Measurements from ENCODE around the gene P2RY2. TPM values are rescaled to one million over a fixed set of nuclear protein-coding genes. Genes with fewer than 3 reads are reported as not detected.
"Not testable (repeated sequence)": the region's sequence is repeated elsewhere in the genome, so short reads cannot be mapped to it uniquely, and the experiment has no call there.

P2RY2 gene
- total and polyA plus RNA-seq, 2 of the 8 experiments (the other 6 are each of a cell fraction or from before 2014, with no cell fraction given), result 1.0 to 1.5 TPM

DNA sequence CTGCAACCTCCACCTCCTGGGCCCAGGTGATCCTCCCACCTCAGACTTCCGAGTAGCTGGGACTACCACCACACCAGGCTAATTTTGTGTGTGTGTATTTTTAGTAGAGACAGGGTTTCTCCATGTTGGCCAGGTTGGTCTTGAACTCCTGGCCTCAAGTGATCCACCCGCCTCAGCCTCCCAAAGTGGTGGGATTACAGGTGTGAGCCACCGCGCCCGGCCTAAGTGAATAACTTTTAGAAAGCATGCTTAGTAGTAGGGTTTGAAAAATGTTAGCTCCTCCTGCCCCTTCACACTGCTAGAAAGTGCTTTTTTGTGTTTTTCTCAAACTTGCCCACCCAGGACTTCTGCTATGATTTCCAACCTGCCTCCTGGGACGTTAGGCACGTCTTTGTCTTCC lies 14.4 kb downstream of the P2RY2 start:
- H2BK15ac ChIP-seq (ENCODE audit: low read length); H2BK20ac ChIP-seq (ENCODE audit: low read length); H2BK120ac ChIP-seq (replicated peaks; ENCODE audit: low read depth, low read length); H3K4me2 ChIP-seq (ENCODE audit: insufficient read depth in 1 of 2, low read depth in 2 of 2, low read length in 2 of 2); H2BK12ac ChIP-seq (ENCODE audit: low read depth, low read length); H3K9ac ChIP-seq (replicated peaks in 1 of 4; ENCODE audit: extremely low read depth in 1 of 4, low read depth in 3 of 4, low read length in 3 of 4); H3K14ac ChIP-seq (ENCODE audit: insufficient read length); H4K5ac ChIP-seq (ENCODE audit: insufficient read length, low read depth, low read length); H3K27ac ChIP-seq (ENCODE audit: low read depth, low read length); H4K91ac ChIP-seq (replicated peaks; ENCODE audit: insufficient read length, low read length); DNase-seq (ENCODE audit: low read depth in 1 of 2, low spot score in 2 of 2); H3K36me3 ChIP-seq (ENCODE audit: control insufficient read depth in 2 of 4, insufficient read depth in 4 of 4, low read length in 3 of 4); H3K23me2 ChIP-seq (ENCODE audit: low read depth, low read length); H3K4ac ChIP-seq (replicated peaks; ENCODE audit: insufficient read length, low read depth, low read length); H3K4me3 ChIP-seq (ENCODE audit: extremely low read depth in 1 of 4, insufficient read depth in 2 of 4, low read depth in 3 of 4, low read length in 4 of 4); H3K23ac ChIP-seq (ENCODE audit: insufficient read length); H3K9me3 ChIP-seq (ENCODE audit: insufficient read depth in 2 of 2, low read depth in 1 of 2, low read length in 1 of 2); H3K18ac ChIP-seq (ENCODE audit: extremely low read depth, low read length); H2AFZ ChIP-seq (ENCODE audit: low read length); H3K79me1 ChIP-seq (ENCODE audit: low read depth, low read length); H3K27me3 ChIP-seq (replicated peaks in 1 of 4; ENCODE audit: control insufficient read depth in 3 of 4, extremely low read depth in 1 of 4, insufficient read depth in 3 of 4, low read length in 3 of 4); H2AK5ac ChIP-seq (ENCODE audit: low read depth, low read length); H4K20me1 ChIP-seq (replicated peaks in 1 of 2; ENCODE audit: control insufficient read depth in 1 of 2, insufficient read depth in 2 of 2, low read length in 2 of 2); FAIRE-seq; H4K8ac ChIP-seq (ENCODE audit: extremely low read depth, insufficient read depth, low read length); POLR2A ChIA-PET (ENCODE audit: partially characterized antibody); H3K56ac ChIP-seq (replicated peaks; ENCODE audit: insufficient read length, low read depth, low read length); H2BK5ac ChIP-seq (ENCODE audit: low read depth, low read length); H3K79me2 ChIP-seq (ENCODE audit: control insufficient read depth in 1 of 2, insufficient read depth in 2 of 2, low read length in 2 of 2): not testable (repeated sequence)
- peaks cover 3 to 13% (median 11%) of the 10 kb centered on the region in 4 experiments for H3K4me1 ChIP-seq (replicated peaks in 1 of 4; ENCODE audit: control insufficient read depth in 3 of 4, insufficient read depth in 4 of 4, low read length in 3 of 4)
- CTCF ChIA-PET (ENCODE audit: partially characterized antibody), result interaction anchor here (1.2 to 21.6 kb wide), 7 partner anchors 11 to 403 kb away, joined by 3 to 451 read pairs (median 8); no protein-coding TSS in a partner anchor
- 88% methylated on average over 7 of the region's 7 CpGs; no CpG with 5 or more reads in 1 of the 2 experiments for WGBS, 2 experiments (ENCODE audit: extremely low coverage in 1 of 2, insufficient coverage in 1 of 2, insufficient read length in 1 of 2, insufficient replicate concordance in 2 of 2, low coverage in 1 of 2, low lambda C conversion rate in 2 of 2, missing lambda C conversion rate in 1 of 2)
